ENCODE results near the gene KRTDAP. TPM values are rescaled to one million over a fixed set of nuclear protein-coding genes. Genes with fewer than 3 reads are reported as not detected.

The KRTDAP gene
- total and polyA plus RNA-seq, 10 of the 15 experiments (the other 5 are each of a cell fraction or from before 2014, with no cell fraction given), result 0.23 TPM; not detected in 9

GRCh38 chr19:35458731-35459391 lies 31.4 kb downstream of the KRTDAP start (continued):
- no peak; the same call in 1 of the 2 replicates for TF ChIP-seq ZNF384 (IDR thresholded peaks at IDR 0.05; ENCODE audit: borderline replicate concordance, low read depth, low read length)
- no peak for TF ChIP-seq SREBF2 (IDR thresholded peaks at IDR 0.05; ENCODE audit: low read length)
- TF ChIP-seq POLR2AphosphoS5 (IDR thresholded peaks at IDR 0.05; ENCODE audit: low read length), result no peak
- TF ChIP-seq SUPT20H (IDR thresholded peaks at IDR 0.05; ENCODE audit: borderline replicate concordance, control insufficient read depth, low read depth, low read length), result no peak
- TF ChIP-seq ATF2 (IDR thresholded peaks at IDR 0.05; ENCODE audit: low read length), result no peak; the same call in 1 of the 2 replicates
- no peak for TF ChIP-seq KAT2A (conservative IDR thresholded peaks at IDR 0.05; ENCODE audit: control insufficient read depth, low read depth, low read length)
- no peak for TF ChIP-seq PAX8 (IDR thresholded peaks at IDR 0.05)
- no peak for TF ChIP-seq SIN3A (IDR thresholded peaks at IDR 0.05; ENCODE audit: low read depth, low read length)
- no peak for TF ChIP-seq CTCF (IDR thresholded peaks at IDR 0.05 in 2 of 3, conservative IDR thresholded peaks at IDR 0.05 in 1 of 3; ENCODE audit: control insufficient read depth in 2 of 3, extremely low read depth in 1 of 3, insufficient read depth in 1 of 3, low read depth in 3 of 3, low read length in 3 of 3)
- TF ChIP-seq CBX3 (IDR thresholded peaks at IDR 0.05; ENCODE audit: borderline replicate concordance, low read depth), result no peak
- no peak for TF ChIP-seq MTA3 (IDR thresholded peaks at IDR 0.05; ENCODE audit: borderline replicate concordance, low read length)
- no peak for TF ChIP-seq ZBTB33 (IDR thresholded peaks at IDR 0.05)
- peak; percentile 64; the same call in 1 of the 2 replicates for TF ChIP-seq CREM (IDR thresholded peaks at IDR 0.05; ENCODE audit: low read depth)
- no peak for TF ChIP-seq ZBTB11 (CRISPR knock-in tag; IDR thresholded peaks at IDR 0.05)
- TF ChIP-seq POU2F2 (IDR thresholded peaks at IDR 0.05; ENCODE audit: borderline replicate concordance, low read depth, low read length), result no peak
- TF ChIP-seq CEBPZ (IDR thresholded peaks at IDR 0.05; ENCODE audit: low read depth, low read length), result no peak
- TF ChIP-seq FOS (IDR thresholded peaks at IDR 0.05; ENCODE audit: borderline replicate concordance, extremely low read depth, insufficient read length), result no peak

Data from GM12878 (cell line).